WTC11 (cell line): ENCODE data around the gene UBLCP1.

Experiments
- E2F1 ChIP-seq: sonication (generic); formaldehyde crosslinking; IDR thresholded peaks from 2 replicates; pipeline ENCODE4 v1.8.0; 2022; ENCODE audit warnings: mild to moderate bottlenecking, missing genetic modification reagents
- SP1 ChIP-seq: sonication (generic); formaldehyde crosslinking; conservative IDR thresholded peaks from 2 replicates; pipeline ENCODE4 v1.8.1; 2022; ENCODE audit warnings: missing genetic modification reagents

GRCh38 chr5:159242656-159243055, 20.4 kb upstream of the UBLCP1 start:
- TF ChIP-seq E2F1 (CRISPR knock-in tag) (no peak), SP1 (no peak)
